H9 (cell line): Measurements from ENCODE around the gene MGLL. TPM values are rescaled to one million over a fixed set of nuclear protein-coding genes. Genes with fewer than 3 reads are reported as not detected.

Experiments
- DNase-seq: peaks from one replicate; pipeline ENCODE4 v3.0.0-alpha.2; 2017
- H2AFZ ChIP-seq: one replicate; pipeline ENCODE4 v1.6.1; 2013; ENCODE audit warnings: mild to moderate bottlenecking, low read length, control low read depth, moderate library complexity
- H2AK5ac ChIP-seq: 2 replicates; pipeline ENCODE4 v1.6.1; 2013; ENCODE audit warnings: low read length, control low read depth, mixed read lengths; ENCODE audit not compliant: insufficient read length
- H2BK120ac ChIP-seq: one replicate; pipeline ENCODE4 v1.6.1; 2013; ENCODE audit warnings: low read depth, mild to moderate bottlenecking, low read length, control low read depth, inconsistent platforms; ENCODE audit not compliant: poor library complexity, severe bottlenecking
- H2BK12ac ChIP-seq: 2 replicates; pipeline ENCODE4 v1.6.1; 2013; ENCODE audit warnings: low read length, control low read depth, mixed read lengths, low read depth; ENCODE audit not compliant: insufficient read length
- H2BK15ac ChIP-seq: 2 replicates; pipeline ENCODE4 v1.6.1; 2013; ENCODE audit warnings: low read depth, low read length, control low read depth
- H2BK20ac ChIP-seq: one replicate; pipeline ENCODE4 v1.6.1; 2013; ENCODE audit warnings: low read depth, mild to moderate bottlenecking, low read length, control low read depth, inconsistent platforms; ENCODE audit not compliant: poor library complexity, severe bottlenecking
- H2BK5ac ChIP-seq: 2 replicates; pipeline ENCODE4 v1.6.1; 2013; ENCODE audit warnings: low read length, control low read depth, mixed read lengths; ENCODE audit not compliant: insufficient read length
- H3K14ac ChIP-seq: 2 replicates; pipeline ENCODE4 v1.6.1; 2013; ENCODE audit warnings: low read length, control low read depth; ENCODE audit not compliant: insufficient read depth
- H3K18ac ChIP-seq: 2 replicates; pipeline ENCODE4 v1.6.1; 2013; ENCODE audit warnings: low read depth, mild to moderate bottlenecking, mixed read lengths, low read length, control low read depth; ENCODE audit not compliant: insufficient read length
- H3K23ac ChIP-seq: 2 replicates; pipeline ENCODE4 v1.6.1; 2013; ENCODE audit warnings: low read length, control low read depth, mixed read lengths, low read depth; ENCODE audit not compliant: insufficient read length
- H3K23me2 ChIP-seq: 2 replicates; pipeline ENCODE4 v1.6.1; 2013; ENCODE audit warnings: low read depth, mild to moderate bottlenecking, mixed read lengths, low read length, control low read depth; ENCODE audit not compliant: insufficient read length, poor library complexity, severe bottlenecking
- H3K27ac ChIP-seq: 2 replicates; pipeline ENCODE4 v1.5.1; 2013; ENCODE audit warnings: low read length, control low read depth, mixed read lengths, low read depth; ENCODE audit not compliant: insufficient read length
- H3K27me3 ChIP-seq: 2 replicates; pipeline ENCODE4 v1.6.1; 2013; ENCODE audit warnings: low read length, control low read depth, inconsistent platforms; ENCODE audit not compliant: insufficient read depth
- H3K4ac ChIP-seq: 2 replicates; pipeline ENCODE4 v1.6.1; 2013; ENCODE audit warnings: low read depth, mild to moderate bottlenecking, control low read depth, inconsistent platforms, low read length, moderate library complexity
- H3K4me1 ChIP-seq: 2 replicates; pipeline ENCODE4 v1.6.1; 2013; ENCODE audit warnings: low read length, control low read depth, inconsistent platforms; ENCODE audit not compliant: insufficient read depth
- H3K4me2 ChIP-seq: 2 replicates; pipeline ENCODE4 v1.6.1; 2013; ENCODE audit warnings: low read length, control low read depth, mixed read lengths; ENCODE audit not compliant: insufficient read length, insufficient read depth
- H3K56ac ChIP-seq: 2 replicates; pipeline ENCODE4 v1.6.1; 2013; ENCODE audit warnings: low read depth, mild to moderate bottlenecking, mixed read lengths, low read length, control low read depth; ENCODE audit not compliant: insufficient read length
- H3K79me1 ChIP-seq: 2 replicates; pipeline ENCODE4 v1.6.1; 2013; ENCODE audit warnings: low read depth, mild to moderate bottlenecking, moderate library complexity, low read length, control low read depth, inconsistent platforms; ENCODE audit not compliant: insufficient read depth, poor library complexity, severe bottlenecking
- H3K79me2 ChIP-seq: 2 replicates; pipeline ENCODE4 v1.6.1; 2013; ENCODE audit warnings: low read length, control low read depth, inconsistent platforms; ENCODE audit not compliant: insufficient read depth
- H3K9ac ChIP-seq: 2 replicates; pipeline ENCODE4 v1.6.1; 2013; ENCODE audit warnings: low read length, control low read depth, mixed read lengths; ENCODE audit not compliant: insufficient read length; ENCODE audit errors: extremely low read depth
- H3K9me3 ChIP-seq: one replicate; pipeline ENCODE4 v1.6.1; 2013; ENCODE audit warnings: low read depth, low read length, inconsistent platforms; ENCODE audit not compliant: control insufficient read depth
- H3T11ph ChIP-seq: one replicate; pipeline ENCODE4 v1.6.1; 2013; ENCODE audit warnings: mild to moderate bottlenecking, low read length, control low read depth, inconsistent platforms
- H4K20me1 ChIP-seq: one replicate; pipeline ENCODE4 v1.6.1; 2013; ENCODE audit not compliant: control insufficient read depth, insufficient read length, insufficient read depth
- H4K5ac ChIP-seq: 2 replicates; pipeline ENCODE4 v1.6.1; 2013; ENCODE audit warnings: low read depth, mild to moderate bottlenecking, mixed read lengths, low read length, control low read depth; ENCODE audit not compliant: insufficient read length
- H4K8ac ChIP-seq: replicated peaks from 2 replicates; pipeline ENCODE4 v1.6.1; 2013; ENCODE audit warnings: low read length, control low read depth, mixed read lengths, low read depth; ENCODE audit not compliant: insufficient read length
- H4K91ac ChIP-seq: 2 replicates; pipeline ENCODE4 v1.6.1; 2013; ENCODE audit warnings: low read depth, mild to moderate bottlenecking, moderate library complexity, mixed read lengths, low read length, control low read depth; ENCODE audit not compliant: insufficient read length
- H3K27ac Mint-ChIP-seq, 3 experiments: 2 replicates in 2 of 3; 3 replicates in 1 of 3; pipeline ENCODE4 v1.8.0; 2020 to 2021; ENCODE audit warnings: mixed read lengths in 3 of 3, mild to moderate bottlenecking in 1 of 3, moderate library complexity in 1 of 3
- H3K27me3 Mint-ChIP-seq: 2 replicates; pipeline ENCODE4 v1.8.0; 2021; ENCODE audit warnings: low read depth, mild to moderate bottlenecking, moderate library complexity, mixed read lengths
- H3K36me3 Mint-ChIP-seq, 3 experiments: 2 replicates in 2 of 3; 3 replicates in 1 of 3; pipeline ENCODE4 v1.8.0; 2020 to 2021; ENCODE audit warnings: low read depth in 3 of 3, mixed read lengths in 3 of 3; ENCODE audit not compliant: insufficient read depth in 1 of 3
- H3K4me1 Mint-ChIP-seq, 2 experiments: 2 replicates each; pipeline ENCODE4 v1.8.0; 2020; ENCODE audit warnings: mixed read lengths in 2 of 2
- H3K4me3 Mint-ChIP-seq, 2 experiments: 2 replicates in 1 of 2; 3 replicates in 1 of 2; pipeline ENCODE4 v1.8.0; 2020 to 2021; ENCODE audit warnings: mild to moderate bottlenecking in 2 of 2, mixed read lengths in 2 of 2, moderate library complexity in 1 of 2
- H3K9me3 Mint-ChIP-seq, 2 experiments: 2 replicates in 1 of 2; 3 replicates in 1 of 2; pipeline ENCODE4 v1.8.0; 2020; ENCODE audit warnings: mild to moderate bottlenecking in 2 of 2, mixed read lengths in 2 of 2, moderate library complexity in 1 of 2
- WGBS: extraction: QIAGEN DNeasy Blood & Tissue Kit; methylation state at CpG from one replicate; pipeline ENCODE4 v1.1.7; 2013; ENCODE audit warnings: missing lambda C conversion rate, low lambda C conversion rate, mixed read lengths; ENCODE audit not compliant: insufficient read length; ENCODE audit errors: extremely low coverage; 5-methylcytosine and 5-hydroxymethylcytosine counted together
- total RNA-seq: library from RNA; stranded (reverse); gene quantifications from 2 replicates; pipeline ENCODE4 v1.2.1, GENCODE V29; 2021
- TF ChIP-seq, protein P1 (sequence below): fragments of 200-600 bp; sonication (generic); conservative IDR thresholded peaks from 3 replicates; pipeline ENCODE4 v1.8.0; 2021; ENCODE audit warnings: antibody characterized with exemption, mild to moderate bottlenecking

MGLL gene
- total RNA-seq, 1 experiment from 2014 or later: 0.11 TPM

DNA sequence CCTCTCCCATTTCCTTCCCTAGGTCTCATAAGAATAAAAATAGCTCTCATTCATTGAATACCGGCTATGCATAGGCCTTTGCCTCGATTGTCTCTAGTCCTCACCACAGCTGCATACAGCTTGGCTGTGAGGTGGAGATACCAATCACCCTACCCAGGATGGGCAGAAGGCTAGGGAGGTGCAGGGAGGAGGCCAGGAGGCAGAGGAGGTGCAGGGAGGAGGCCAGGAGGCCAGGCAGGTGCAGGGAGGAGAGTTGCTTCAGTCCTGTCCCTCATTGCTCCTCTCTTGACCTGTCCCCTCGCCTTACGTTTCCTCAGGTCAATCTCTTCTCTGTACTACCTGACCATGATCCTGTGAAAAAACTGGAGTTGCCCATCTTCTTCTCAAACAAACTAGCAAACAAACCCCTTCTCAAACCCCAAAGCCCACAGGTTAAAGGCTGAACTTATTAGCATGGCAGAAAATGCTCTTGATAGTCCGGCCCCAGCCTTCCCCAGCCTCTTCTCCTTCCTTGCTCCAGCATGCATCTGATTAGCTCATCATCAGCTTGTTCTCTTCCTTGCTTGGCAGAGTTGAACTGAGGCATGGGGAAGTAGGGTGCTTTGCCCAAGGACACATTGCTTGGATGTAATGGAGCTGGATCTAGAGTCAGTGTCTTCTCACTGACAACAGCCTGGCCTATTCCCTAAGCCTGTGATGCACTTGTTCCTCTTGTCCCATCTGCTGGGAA lies 177.5 kb downstream of the MGLL start:
- peaks cover 2% of the 10 kb centered on the region; the same call in 1 of the 2 replicates for H3K4me1 ChIP-seq
- H3K9me3 ChIP-seq: no peaks in the 10 kb centered on the region
- no peak overlapping the region for H2AK5ac ChIP-seq
- H3K79me1 ChIP-seq: no peaks in the 10 kb centered on the region
- no peak overlapping the region for H4K91ac ChIP-seq
- H3K56ac ChIP-seq: no peak overlapping the region
- no peak overlapping the region for H2BK15ac ChIP-seq
- no peak overlapping the region for H2BK20ac ChIP-seq
- peak overlapping the region; percentile 21; the same call in 1 of the 2 replicates for H3K14ac ChIP-seq
- no peak overlapping the region for H3K27ac ChIP-seq
- H3K4me2 ChIP-seq: no peak overlapping the region
- DNase-seq: no peak
- peaks cover 5 to 11% (median 7%) of the 10 kb centered on the region in 3 experiments; a peak in 4 of 7 replicates for H3K36me3 Mint-ChIP-seq
- no peak overlapping the region for H4K5ac ChIP-seq
- H3K4me1 Mint-ChIP-seq: peaks cover 11 to 13% of the 10 kb centered on the region in 2 experiments
- no peaks in the 10 kb centered on the region for H3K23me2 ChIP-seq
- no peak overlapping the region for H3K4me3 Mint-ChIP-seq
- no peaks in the 10 kb centered on the region for H3K27me3 ChIP-seq
- H3K27me3 Mint-ChIP-seq: no peaks in the 10 kb centered on the region
- no peak overlapping the region for H2BK12ac ChIP-seq
- no peak overlapping the region for H3T11ph ChIP-seq
- WGBS: no CpG with 5 or more reads among the region's 5 CpGs
- TF ChIP-seq, protein P1, sequence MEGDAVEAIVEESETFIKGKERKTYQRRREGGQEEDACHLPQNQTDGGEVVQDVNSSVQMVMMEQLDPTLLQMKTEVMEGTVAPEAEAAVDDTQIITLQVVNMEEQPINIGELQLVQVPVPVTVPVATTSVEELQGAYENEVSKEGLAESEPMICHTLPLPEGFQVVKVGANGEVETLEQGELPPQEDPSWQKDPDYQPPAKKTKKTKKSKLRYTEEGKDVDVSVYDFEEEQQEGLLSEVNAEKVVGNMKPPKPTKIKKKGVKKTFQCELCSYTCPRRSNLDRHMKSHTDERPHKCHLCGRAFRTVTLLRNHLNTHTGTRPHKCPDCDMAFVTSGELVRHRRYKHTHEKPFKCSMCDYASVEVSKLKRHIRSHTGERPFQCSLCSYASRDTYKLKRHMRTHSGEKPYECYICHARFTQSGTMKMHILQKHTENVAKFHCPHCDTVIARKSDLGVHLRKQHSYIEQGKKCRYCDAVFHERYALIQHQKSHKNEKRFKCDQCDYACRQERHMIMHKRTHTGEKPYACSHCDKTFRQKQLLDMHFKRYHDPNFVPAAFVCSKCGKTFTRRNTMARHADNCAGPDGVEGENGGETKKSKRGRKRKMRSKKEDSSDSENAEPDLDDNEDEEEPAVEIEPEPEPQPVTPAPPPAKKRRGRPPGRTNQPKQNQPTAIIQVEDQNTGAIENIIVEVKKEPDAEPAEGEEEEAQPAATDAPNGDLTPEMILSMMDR: no peak
- H4K8ac ChIP-seq: no peak overlapping the region
- H3K4ac ChIP-seq: no peak overlapping the region
- H3K9me3 Mint-ChIP-seq: no peaks in the 10 kb centered on the region
- H4K20me1 ChIP-seq: no peaks in the 10 kb centered on the region
- H3K9ac ChIP-seq: no peak overlapping the region
- peak overlapping the region in 2 of 3 experiments; percentile 8 to 51; a peak in 4 of 7 replicates for H3K27ac Mint-ChIP-seq
- no peak overlapping the region for H2AFZ ChIP-seq
- no peaks in the 10 kb centered on the region for H3K79me2 ChIP-seq
- no peak overlapping the region for H2BK5ac ChIP-seq
- no peak overlapping the region for H2BK120ac ChIP-seq
- no peak overlapping the region for H3K18ac ChIP-seq
- H3K23ac ChIP-seq: peak overlapping the region; percentile 9
